HG03280 (cell line): ENCODE data around the gene ART5.

Experiments
- ATAC-seq: cut with Tn5 transposase; IDR thresholded peaks from one replicate; pipeline ENCODE4 v1.9.1; 2021; ENCODE audit warnings: mild to moderate bottlenecking, moderate library complexity; ENCODE audit not compliant: unreplicated experiment

Gene ART5, protein sequence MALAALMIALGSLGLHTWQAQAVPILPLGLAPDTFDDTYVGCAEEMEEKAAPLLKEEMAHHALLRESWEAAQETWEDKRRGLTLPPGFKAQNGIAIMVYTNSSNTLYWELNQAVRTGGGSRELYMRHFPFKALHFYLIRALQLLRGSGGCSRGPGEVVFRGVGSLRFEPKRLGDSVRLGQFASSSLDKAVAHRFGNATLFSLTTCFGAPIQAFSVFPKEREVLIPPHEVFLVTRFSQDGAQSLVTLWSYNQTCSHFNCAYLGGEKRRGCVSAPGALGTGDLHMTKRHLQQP

DNA sequence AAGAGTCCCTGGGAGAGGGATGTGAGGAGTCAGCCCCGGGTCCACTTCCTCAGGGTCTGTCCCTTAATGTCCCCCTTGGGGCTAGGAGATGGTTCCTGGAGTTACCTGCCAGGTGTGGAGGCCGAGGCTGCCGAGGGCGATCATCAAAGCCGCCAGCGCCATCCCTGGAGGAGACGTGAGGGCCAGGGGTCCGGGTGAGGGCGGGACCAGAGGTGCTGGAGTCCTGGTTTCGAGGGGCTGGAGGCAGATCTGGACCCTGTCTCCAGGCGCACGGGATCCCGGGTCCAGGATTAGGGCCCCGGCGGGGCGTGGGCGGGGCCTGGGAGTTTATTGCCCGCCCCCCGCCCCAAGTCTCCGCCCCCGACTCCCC is at the start of gene ART5:
TSS of gene ART5 (minus strand) at position 292 of the 370 bp plus-strand sequence. CDS start at position 162, 130 bp downstream.
- no peak for ATAC-seq

DNA sequence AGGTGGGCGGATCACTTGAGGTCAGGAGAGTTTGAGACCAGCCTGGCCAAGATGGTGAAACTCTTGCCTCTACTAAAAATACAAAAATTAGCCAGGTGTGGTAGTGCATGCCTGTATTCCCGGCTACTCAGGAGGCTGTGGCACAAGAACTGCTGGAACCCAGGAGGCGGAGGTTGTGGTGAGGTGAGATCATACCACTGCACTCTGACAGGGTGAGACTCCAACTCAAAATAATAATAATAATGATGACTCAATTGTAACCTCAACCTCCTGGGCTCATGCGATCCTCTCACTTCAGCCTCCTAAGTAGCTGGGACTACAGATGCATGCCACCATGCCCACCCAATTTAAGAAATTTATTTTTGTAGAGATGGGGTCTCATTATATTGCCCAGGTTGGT is 45.0 kb upstream of the ART5 start:
- no peak for ATAC-seq

DNA sequence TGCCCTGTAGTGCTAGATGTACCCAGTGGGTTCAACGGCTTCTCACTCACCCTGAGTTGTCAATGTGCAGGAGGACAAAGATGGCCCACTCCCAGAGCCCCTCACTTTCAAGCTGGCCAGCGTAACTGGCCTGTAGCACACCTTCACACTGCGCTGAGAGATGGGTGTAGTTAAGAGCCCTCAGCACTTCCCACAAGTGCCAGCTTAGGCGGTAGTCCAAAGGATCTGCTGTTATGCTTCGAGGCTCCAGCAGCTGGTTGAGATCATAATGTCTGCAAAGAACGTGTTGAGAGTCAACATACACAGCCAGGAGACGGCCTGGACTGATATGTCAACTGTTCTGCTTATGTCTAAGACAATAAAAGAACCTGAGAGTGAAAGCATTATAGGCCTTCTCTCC is 44.1 kb upstream of the ART5 start:
- no peak for ATAC-seq

DNA sequence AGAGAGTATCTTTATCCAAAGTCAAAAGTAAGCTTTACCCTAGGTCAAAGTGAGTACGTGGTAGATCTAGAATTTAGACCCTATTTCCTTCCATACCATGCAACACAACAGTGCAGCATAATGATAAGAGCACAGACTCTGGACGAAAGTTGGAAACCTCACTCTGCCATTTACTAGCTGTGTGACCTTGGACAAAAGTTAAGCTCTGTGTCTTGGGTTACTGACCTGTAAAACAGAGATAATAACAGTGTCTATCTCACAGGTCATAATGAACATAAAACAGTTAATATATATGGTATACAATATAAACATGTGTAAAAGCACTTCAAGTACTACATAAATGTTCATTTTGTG is 43.0 kb upstream of the ART5 start:
- ATAC-seq, result no peak

DNA sequence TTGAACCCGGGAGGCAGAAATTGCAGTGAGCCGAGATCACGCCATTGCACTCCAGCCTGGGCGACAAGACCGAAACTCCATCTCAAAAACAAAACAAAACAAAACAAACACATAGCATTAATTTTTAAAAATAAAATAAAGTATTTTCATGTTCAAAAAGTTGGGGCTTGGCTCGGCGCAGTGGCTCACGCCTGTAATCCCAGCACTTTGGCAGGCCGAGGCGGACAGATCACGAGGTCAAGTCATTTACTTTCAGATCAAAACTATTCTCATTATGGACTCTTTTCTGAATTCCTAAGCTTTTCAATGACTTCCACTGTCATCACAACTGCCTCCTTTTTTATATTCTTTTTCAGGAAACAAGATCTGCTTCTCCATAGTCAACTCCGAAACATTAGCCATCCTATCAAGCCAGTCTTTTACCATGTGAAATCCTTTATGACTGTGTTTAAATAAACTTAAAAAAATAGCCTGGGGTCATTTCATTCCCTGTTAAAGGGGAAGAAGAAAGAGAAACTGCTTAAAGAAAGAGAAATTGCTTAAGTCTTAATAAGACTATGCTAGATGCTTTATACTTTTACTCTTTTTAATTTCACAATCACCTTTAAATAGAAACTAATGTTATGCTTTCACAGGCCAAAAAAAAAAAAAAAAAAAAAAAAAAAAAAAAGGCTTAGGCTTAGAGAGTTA is 42.5 kb upstream of the ART5 start:
- ATAC-seq, result no peak

DNA sequence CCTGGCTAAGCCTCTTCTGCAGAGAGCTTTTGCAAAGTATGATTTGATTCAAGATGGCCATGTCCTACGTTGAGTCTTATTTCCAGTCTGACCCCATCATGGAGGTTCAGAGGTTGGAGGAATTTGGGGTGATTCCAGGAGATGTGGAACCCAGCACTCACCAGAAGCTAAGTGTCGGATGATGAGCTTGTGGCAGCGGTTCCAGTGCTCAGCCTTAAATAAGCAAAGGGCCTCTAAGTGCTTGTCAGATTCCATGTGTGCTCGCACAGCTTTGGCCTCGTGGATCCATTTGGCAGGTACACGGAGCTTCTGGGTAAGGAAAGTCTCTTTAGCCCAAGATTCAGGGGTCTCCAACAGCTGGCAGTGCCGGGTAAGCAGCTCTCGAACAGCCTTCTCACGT is 41.2 kb upstream of the ART5 start:
- ATAC-seq, result no peak

DNA sequence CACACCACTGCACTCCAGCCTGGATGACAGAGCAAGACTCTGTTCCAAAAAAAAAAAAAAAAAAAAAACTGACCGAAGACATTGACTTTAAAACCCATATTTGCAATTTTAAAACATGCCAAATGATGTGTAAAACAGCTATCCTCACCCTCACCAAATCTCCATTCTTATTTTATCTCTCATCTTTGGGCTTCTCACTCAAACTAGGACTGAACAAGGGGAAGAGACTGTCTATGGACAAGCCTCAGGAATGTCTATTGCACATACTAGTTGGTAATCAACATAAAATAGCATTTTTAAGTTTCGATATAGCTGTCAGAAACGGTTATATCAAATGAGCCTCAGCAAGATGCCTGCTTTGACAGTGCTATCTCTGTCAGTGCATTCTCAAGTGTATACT is 37.3 kb upstream of the ART5 start:
- no peak for ATAC-seq

DNA sequence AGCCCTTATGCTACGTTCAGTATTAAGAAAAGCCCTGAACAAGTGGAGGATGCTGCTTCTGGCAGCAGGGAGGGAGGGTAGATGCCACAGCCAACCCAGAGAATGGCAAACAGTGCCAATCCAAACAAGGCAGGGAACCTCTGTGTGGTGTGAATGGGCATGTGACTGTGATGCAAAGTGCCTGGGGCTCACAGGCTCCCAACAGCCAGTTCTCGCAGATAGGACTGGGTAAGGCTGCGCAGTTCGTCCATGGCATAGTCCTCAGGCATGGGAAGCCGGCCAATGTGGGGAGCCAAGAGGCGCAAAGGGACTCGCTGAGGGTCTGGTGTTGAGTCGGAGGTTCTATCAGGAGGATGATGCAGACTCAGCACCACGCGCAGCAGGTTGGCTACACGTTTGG is 34.2 kb upstream of the ART5 start:
- no peak for ATAC-seq

DNA sequence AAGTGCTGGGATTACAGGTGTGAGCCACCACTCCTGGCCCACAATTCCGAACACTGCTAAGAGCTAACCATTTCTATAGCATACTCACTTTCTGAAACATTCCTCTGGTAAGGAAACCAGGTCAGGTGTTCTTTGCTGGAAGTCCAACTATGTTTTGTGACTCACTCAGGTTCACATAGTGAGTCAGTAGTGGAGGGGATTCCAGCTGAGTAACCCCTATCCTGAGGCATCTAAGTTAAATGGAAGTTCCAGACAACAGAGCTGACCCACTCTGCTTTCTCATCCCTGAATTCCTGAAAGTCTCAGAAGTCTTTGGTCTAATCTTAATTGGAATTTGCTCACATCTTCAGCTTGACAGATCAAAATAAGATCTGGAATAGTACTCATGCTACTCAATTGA is 32.4 kb upstream of the ART5 start:
- ATAC-seq, result no peak

DNA sequence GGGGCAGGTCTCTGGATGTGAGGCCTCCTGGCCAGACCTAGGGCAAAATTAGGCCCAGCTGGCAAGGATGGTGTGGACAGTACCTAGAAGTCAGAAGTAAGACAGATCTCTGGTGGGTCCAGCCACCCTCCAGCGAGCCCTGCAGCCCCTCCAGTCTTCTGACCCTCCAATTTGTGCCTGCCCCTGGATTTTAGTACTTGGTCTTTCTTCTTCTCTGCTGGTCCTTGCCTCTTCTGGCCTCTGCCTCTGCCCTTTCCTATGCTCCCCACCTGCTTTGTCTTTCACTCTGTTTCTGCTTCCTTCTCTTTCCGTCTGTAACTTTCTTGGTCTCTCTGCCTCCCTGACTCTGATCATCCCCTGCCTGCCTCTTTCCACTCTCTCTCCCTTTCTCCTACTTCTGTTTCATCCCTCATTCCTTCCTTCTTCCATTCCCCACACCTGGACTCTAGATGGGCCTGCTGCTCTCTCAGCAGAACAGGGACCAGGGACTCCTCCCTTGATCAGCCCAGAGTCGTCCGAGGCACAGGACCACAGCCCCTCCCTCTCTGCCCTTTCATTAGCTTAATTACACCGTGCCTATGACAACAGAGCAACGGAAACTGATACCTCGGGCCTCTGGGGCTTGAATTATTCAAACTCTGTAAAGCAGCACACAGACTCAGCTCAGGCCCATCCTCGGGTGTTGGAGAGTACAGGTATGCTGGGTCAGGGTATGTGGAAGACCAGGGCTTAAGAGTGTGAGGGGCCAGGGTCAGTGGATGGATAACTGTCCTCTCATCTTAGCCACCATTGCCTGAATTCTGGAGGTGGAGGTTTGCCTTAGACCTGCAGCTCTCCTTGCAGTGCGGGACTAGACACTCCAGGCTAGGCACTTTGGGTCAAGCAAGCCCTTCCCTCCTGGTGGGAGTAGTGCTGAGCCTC is 29.8 kb upstream of the ART5 start, which contains the start of gene CHRNA10:
TSS of gene CHRNA10 (minus strand) at position 51 of the 921 bp plus-strand sequence. CDS start 72 bp downstream, outside the sequence.
- ATAC-seq, result no peak

DNA sequence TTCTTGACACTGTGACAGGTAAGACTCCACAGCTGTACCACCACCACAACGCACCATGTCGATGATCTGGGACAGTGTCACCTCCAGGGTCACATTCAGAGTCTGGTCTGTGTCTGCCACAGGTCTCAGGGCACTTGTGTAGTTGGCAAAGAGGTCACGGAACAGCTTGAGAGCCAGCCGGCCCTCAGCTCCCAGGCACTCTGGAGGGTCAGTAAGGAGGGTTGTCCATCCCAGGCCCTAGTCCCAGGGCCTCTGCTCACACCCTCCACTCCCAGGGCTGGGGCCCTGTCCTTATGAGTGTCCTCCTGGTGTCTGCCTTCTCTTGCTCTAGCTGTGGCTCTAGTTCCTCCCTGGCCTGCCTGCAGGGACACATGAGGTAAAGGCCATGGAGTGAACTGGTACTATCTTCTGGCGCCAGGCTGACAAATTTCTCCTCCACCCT is 28.0 kb upstream of the ART5 start:
- no peak for ATAC-seq

DNA sequence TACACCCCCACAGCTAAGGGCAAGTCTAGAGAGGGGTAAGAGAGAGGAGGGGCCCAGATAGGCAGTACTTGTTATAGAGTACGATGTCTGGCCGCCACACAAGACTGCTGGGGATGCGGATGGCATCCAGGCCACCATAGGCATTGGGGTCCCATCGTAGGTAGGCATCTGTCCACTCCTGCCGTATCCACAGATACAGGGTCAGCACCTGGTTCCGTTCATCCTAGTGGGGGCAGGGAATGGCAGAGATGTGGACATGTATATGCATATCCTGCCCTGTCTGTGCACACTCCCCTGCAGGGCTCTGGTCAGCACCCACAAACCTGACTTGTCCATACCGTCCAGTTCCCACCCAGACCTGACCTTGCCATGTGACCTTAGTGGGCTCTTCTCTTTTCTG is 27.3 kb upstream of the ART5 start:
- ATAC-seq, result no peak

DNA sequence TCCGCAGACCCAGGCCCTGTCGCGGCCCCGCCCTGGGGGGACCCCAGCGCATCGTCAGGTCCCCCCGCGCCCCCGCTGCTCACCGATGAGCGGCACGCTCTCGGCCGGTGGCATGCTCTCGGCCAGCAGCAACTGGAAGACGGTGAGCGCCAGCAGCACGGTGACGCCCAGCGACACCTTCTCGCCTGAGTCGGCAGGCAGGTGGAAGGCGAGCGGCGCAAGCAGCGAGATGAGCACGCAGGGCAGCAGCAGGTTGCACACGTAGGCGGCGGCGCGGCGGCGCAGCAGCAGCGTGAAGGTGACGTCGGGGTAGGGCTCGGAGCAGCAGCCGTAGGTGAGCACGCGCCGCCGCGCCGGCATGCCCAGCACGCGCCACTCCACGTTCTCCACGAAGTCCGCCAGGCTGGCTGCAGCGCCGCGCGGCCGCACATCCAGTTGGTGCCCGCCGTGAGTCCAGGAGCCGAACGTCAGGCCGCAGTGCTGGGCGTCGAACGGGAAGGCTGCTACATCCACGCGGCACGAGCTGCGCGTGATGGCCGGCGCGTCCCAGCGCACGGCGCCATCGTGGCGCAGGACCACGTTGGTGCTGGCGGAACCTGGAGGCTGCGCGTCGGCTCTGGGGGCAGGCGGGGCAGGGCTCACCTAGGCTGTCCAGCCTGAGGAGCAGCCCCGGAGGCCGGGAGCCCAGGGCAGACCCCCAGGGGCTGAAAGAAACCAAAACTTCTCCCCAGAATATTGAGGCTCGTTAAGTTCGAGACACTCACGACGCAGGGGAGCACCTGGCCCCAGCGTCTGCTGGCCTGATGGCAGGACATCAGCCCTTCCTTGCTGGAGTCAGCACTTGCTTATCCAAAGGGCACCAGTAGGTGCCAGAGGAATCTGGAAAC is 25.6 kb upstream of the ART5 start:
- no peak for ATAC-seq

DNA sequence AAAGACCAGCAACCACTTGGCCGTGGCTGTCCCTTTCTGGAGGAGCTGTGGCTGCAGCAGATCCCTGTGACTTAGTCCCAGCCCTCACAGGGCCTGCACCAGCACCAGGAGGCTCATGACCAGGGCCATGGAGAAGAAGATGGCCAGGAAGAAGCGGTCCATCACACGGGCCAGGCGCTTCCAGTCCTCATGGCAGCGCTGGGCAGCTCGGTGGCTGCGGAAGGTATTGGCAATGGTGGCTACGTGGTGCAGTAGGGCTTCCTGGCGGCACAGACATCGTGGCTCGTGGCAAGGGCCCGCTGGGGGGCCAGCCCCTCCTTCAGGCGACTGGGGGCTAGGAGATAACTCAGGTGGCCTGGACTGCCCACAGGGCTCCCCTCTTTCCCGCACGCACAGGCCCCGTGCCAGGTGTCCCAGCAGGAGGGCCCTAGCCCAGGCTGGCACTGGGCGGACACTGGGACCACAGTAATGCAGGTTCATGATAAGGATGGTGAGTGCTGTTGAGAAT is 24.3 kb upstream of the ART5 start:
- ATAC-seq, result no peak

DNA sequence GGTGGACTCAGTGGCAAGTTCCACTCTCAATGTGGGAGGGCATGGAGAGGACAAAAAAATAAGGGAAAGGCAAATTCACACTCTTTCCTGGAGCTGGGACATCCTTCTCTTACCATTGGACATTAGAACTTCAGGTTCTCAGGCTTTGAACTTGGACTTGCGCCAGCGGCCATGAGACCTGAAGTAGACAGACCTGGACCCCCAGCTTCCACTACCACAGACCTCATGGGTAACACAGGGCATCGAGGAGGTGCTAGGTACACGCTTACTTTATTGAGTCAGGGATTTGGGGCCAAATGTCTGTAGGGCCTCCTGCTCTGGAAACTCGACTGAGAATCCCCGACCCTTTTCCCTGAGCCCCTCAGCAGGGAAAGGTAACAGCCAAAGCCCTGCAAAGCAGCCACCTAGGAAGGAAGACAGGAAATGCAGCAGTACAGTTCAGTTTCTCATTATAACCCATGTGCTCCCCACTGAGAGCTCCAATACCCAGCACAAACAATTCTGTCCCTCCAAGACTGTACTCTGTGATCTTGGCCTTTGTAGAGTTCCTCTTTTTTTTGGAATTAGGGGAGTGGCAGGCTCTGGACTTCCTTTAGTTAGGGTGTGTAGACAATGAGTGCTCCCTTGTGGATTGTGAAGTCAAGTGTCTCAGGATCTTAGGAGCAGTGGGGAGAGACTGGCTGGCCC is 23.7 kb upstream of the ART5 start:
- ATAC-seq, result no peak

DNA sequence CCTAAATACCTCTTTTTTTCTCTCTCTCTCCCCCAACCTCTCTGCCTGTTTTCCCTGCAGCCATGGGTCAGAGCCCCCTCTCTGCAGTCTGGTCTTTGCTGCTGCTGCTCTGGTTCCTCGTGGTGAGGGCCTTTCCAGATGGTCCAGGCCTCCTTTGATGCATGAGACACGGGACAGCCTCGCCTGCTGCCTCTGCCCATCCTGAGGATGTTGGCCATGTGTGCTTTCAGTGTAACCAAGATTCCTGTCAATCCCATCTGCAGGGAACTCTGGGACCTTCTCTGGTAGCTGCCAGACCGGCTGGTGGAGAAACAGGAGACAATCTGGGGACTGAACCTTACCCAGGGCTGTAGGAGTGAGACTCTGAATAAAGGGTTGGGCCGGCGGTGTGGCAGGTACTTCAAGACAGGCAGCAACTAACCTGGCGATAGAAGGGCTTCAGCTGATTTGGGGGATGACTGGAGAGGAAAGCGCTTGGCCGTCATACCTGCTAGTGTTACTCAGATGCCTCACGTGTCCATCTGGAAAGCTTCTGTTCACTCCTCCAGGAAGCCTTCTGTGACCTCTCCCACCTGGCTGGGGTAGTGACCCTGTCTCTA is 22.3 kb upstream of the ART5 start:
- ATAC-seq, result no peak

DNA sequence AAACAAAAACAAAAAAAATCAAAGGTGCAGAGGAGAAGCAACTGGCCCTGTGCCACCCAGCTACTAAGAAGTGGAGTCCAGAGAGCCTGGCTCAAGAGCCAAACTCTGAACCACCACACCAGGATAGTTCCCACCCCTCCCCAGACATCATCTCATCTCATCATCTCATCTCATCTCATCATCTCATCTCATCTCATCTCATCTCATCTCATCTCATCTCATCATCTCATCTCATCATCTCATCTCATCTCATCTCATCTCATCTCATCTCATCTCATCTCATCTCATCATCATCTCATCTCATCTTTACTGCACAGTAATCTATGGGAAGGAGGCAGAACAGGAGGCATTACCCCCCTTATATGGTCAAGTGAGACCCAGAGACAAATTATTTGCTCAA is 21.1 kb upstream of the ART5 start:
- ATAC-seq, result no peak

DNA sequence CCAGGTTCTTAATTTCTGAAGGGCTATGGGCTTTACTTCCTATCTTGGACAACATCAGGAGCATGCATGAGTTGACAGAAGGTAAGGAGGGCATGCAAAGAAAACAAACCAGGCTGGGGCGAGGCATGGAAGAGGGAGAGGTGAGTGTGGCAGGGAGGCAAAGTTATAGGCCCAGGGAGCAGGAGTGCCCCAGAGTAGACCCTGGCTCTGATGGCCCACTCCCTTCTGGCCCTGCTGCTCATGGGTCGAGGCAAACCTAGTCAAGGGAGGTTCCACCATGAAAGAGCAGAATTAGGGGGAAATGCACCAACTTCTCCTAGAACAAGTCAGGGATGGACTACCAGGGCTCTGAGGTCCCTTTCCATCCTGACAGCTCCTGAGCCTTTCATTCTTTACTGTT is 19.2 kb upstream of the ART5 start:
- no peak for ATAC-seq
